C4-2B (cell line): ENCODE measurements around the gene LCN1.

Experiments used
- H3K27ac ChIP-seq: fragments of 450-650 bp; 2 replicates; pipeline ENCODE4 v1.5.1; 2017
- CTCF ChIP-seq: fragments of 450-650 bp; conservative IDR thresholded peaks from 2 replicates; pipeline ENCODE4 v1.5.1; 2017; ENCODE audit warnings: mild to moderate bottlenecking
- ZFX ChIP-seq: fragments of 450-650 bp; IDR thresholded peaks from 2 replicates; pipeline ENCODE4 v1.6.1; 2017

The LCN1 gene

DNA sequence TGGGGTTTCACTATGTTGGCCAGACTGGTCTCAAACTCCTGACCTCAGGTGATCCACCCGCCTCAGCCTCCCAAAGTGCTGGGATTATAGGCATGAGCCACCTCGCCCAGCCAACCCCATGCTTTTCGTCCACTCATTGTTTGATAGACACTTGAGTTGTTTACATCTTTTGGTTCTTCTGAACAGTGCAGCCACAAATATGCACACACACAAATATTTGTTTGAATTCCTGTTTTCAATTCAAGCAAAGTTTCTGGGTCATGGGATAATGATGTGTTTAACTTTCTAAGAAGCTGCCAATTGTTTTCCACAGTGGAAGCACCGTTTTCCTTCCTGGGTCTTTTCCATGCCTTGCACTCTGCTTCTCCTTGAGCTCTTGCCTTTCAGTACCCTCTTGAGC is 33.5 kb downstream of the LCN1 start:
- no peak for TF ChIP-seq CTCF
- TF ChIP-seq ZFX = no peak
- no peak overlapping the region for H3K27ac ChIP-seq

DNA sequence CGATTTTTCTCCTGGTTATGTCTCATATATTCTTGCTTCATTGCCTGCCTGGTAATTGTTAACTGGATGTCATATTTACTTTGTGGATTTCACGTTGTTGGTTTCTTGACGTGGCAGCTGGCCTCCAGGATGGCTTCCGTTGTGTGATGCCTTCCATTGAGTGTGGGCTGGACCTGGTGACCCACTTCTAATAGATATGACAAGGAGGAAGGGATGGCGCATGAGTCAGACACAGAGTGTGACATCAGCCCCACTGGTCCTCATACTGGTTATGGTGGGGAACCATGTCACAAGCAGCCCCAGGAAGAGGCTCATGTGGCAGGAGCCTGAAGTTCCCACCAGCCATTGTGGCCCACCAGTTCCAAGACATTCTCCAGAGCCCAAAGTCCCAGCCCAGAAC is 34.0 kb downstream of the LCN1 start:
- TF ChIP-seq ZFX (no peak), CTCF (no peak)
- no peak overlapping the region for H3K27ac ChIP-seq

DNA sequence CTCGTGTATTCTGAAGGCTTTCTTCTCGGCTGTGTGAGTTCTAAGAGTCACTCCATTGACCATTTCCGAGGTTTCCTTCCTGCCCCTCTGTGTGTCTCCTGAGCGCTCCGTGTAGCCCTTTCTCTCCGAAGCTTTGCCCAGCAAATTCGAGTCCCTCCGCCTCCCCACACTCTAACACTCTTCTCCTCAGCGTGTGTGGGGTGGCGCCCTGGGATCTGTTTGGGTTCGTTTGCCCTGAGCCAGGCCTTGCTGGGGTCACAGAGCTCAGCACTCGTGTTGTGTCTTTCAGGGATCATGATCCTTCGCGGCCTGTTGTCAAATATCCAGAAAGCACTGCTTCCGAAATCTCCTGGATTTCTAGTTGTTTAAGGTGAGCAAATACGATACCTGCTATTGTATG is 34.7 kb downstream of the LCN1 start:
- TF ChIP-seq ZFX (no peak), CTCF (no peak)
- H3K27ac ChIP-seq = no peak overlapping the region

DNA sequence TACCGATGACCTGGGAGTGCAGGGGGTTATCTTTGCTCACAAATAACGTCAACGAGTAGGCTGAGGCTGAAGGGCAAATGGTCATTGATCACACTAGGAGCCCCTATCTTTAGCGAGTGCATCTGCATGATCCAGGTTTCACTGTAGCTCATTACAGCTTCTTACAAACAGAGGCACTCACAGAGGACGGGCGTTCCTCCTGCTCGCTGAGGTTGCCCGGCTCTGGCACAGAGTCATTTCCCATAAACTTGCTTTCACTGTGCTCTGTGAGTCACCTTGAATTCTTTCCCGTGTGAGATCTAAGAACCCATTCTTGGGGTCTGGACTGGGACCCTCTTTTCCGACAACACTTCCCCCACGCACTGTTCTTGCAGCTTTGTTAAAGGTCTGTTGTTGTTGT is 38.4 kb downstream of the LCN1 start:
- no peak for TF ChIP-seq ZFX
- TF ChIP-seq CTCF = no peak
- H3K27ac ChIP-seq = no peak overlapping the region

DNA sequence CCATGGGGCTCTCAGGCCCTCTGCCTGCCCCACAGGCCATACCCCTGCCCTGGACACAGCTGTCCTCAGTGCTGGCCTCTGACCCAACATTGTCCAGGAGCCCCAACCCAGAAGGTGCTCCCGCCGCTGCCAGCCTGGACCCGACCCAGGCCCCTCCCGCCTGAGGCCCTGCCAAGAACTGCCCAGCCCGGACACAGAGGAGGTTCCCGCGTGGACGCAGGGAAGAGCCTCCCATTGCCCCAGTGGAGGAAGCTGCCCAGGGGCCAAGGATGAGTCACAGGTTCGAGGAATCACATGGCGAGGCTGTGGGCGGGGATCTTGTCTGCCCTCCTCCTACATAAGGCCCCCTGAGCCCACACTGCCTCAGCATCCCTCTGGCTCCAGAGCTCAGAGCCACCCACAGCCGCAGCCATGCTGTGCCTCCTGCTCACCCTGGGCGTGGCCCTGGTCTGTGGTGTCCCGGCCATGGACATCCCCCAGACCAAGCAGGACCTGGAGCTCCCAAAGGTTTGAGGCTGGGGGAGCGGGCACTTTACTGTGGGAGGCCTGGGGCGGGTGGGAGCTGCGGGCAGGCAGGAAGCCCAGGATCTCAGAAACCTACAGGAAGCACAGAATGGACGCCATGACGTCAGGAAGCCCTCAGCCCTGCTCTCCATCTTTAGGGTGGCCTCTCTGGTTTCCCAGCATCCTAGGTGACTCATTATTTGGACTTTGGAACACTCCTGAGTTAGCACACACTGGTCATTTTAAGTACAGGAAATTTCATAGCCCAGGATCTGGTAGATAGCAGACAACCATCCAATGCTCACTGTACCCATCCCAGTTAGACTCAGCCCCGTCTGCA is 40.4 kb downstream of the LCN1 start, which contains the start of gene PAEP:
PAEP (plus strand) TSS at position 366 of the 844 bp plus-strand sequence.
- no peak for TF ChIP-seq ZFX
- TF ChIP-seq CTCF = no peak
- no peak within 1 kb of the TSS for H3K27ac ChIP-seq

- no peak overlapping the region for H3K27ac ChIP-seq
- no peak for TF ChIP-seq ZFX
- no peak for TF ChIP-seq CTCF
Measured at GRCh38 chr9:135562235-135562745, 41.0 kb downstream of the LCN1 start.

- TF ChIP-seq ZFX = no peak
- no peak for TF ChIP-seq CTCF
- H3K27ac ChIP-seq = no peak overlapping the region
Measured at GRCh38 chr9:135563039-135563476, 41.8 kb downstream of the LCN1 start.
